Activated CD4-positive, alpha-beta memory T cell treated with anti-CD3 and anti-CD28 coated beads, Interleukin-2, amount 10 ng/mL, durations not matched to agents 7 days and 5 days (primary cell): ENCODE results near the gene OR4F15. TPM values are rescaled to one million over a fixed set of nuclear protein-coding genes. Genes with fewer than 3 reads are reported as not detected.

Experiments
- CTCF ChIA-PET: fragments of 350-600 bp; sonication (Branson Sonifier 250); formaldehyde crosslinking; loops from one replicate; lab custom pipeline; 2021; ENCODE audit warnings: antibody characterized with exemption, inconsistent platforms; lab: Charles Lee
- POLR2A ChIA-PET: fragments of 350-600 bp; sonication (Branson Sonifier 250); formaldehyde crosslinking; loops from one replicate; lab custom pipeline; 2021; ENCODE audit warnings: antibody characterized with exemption; lab: Charles Lee
- DNase-seq: peaks from one replicate; pipeline ENCODE4 v3.0.0-alpha.2; 2020
- H3K27ac Mint-ChIP-seq: one replicate; pipeline ENCODE4 v1.8.0; 2021; ENCODE audit warnings: mild to moderate bottlenecking, mixed read lengths
- H3K27me3 Mint-ChIP-seq: one replicate; pipeline ENCODE4 v1.8.0; 2021; ENCODE audit warnings: mixed read lengths
- H3K36me3 Mint-ChIP-seq: one replicate; pipeline ENCODE4 v1.8.0; 2021; ENCODE audit warnings: low read depth, mixed read lengths
- H3K4me1 Mint-ChIP-seq: one replicate; pipeline ENCODE4 v1.8.0; 2021; ENCODE audit warnings: mixed read lengths
- H3K4me3 Mint-ChIP-seq: one replicate; pipeline ENCODE4 v1.8.0; 2021; ENCODE audit warnings: mild to moderate bottlenecking, mixed read lengths
- H3K9me3 Mint-ChIP-seq: one replicate; pipeline ENCODE4 v1.8.0; 2021; ENCODE audit warnings: mixed read lengths
- total RNA-seq, 2 experiments: library from RNA; stranded (reverse); gene quantifications; one replicate each; pipeline ENCODE4 v1.2.3, GENCODE V29; 2021

Gene OR4F15
- total RNA-seq, 2 experiments from 2014 or later = not detected

GRCh38 chr15:101808201-101808600 lies 3.8 kb upstream of the OR4F15 start:
- POLR2A ChIA-PET = no interaction called here
- no peak overlapping the region for H3K4me3 Mint-ChIP-seq
- no peaks in the 10 kb centered on the region for H3K9me3 Mint-ChIP-seq
- no peak for DNase-seq
- peaks cover 12% of the 10 kb centered on the region for H3K27me3 Mint-ChIP-seq
- no peaks in the 10 kb centered on the region for H3K4me1 Mint-ChIP-seq
- H3K36me3 Mint-ChIP-seq = no peaks in the 10 kb centered on the region
- CTCF ChIA-PET = no interaction called here
- H3K27ac Mint-ChIP-seq = no peak overlapping the region

GRCh38 chr15:101810456-101810855 lies 1.5 kb upstream of the OR4F15 start:
- ChIA-PET POLR2A (no interaction called here), CTCF (no interaction called here)
- Mint-ChIP-seq H3K4me1 (no peaks in the 10 kb centered on the region), H3K27me3 (peaks cover 4% of the 10 kb centered on the region), H3K9me3 (no peaks in the 10 kb centered on the region), H3K27ac (no peak overlapping the region), H3K36me3 (no peaks in the 10 kb centered on the region), H3K4me3 (no peak overlapping the region)
- DNase-seq = no peak

- Mint-ChIP-seq H3K4me1 (no peaks in the 10 kb centered on the region), H3K36me3 (no peaks in the 10 kb centered on the region), H3K27ac (no peak overlapping the region), H3K9me3 (no peaks in the 10 kb centered on the region), H3K4me3 (no peak overlapping the region), H3K27me3 (peaks cover 1% of the 10 kb centered on the region)
- POLR2A ChIA-PET = no interaction called here
- CTCF ChIA-PET = interaction anchor here (0.6 kb wide), 1 partner anchor 89 kb away, joined by 3 read pairs; no protein-coding TSS in a partner anchor
- DNase-seq = no peak
Observed at GRCh38 chr15:101810876-101811275, 1.1 kb upstream of the OR4F15 start.

GRCh38 chr15:101813803-101814534 lies 2.0 kb downstream of the OR4F15 start:
- no peak overlapping the region for H3K27ac Mint-ChIP-seq
- no peak for DNase-seq
- no peaks in the 10 kb centered on the region for H3K36me3 Mint-ChIP-seq
- H3K4me1 Mint-ChIP-seq = no peaks in the 10 kb centered on the region
- no peak overlapping the region for H3K4me3 Mint-ChIP-seq
- CTCF ChIA-PET = no interaction called here
- H3K9me3 Mint-ChIP-seq = no peaks in the 10 kb centered on the region
- POLR2A ChIA-PET = no interaction called here
- H3K27me3 Mint-ChIP-seq = peaks cover 3% of the 10 kb centered on the region

- Mint-ChIP-seq H3K4me1 (no peaks in the 10 kb centered on the region), H3K9me3 (no peaks in the 10 kb centered on the region), H3K27me3 (peaks cover 5% of the 10 kb centered on the region), H3K27ac (no peak overlapping the region), H3K36me3 (no peaks in the 10 kb centered on the region), H3K4me3 (no peak overlapping the region)
- POLR2A ChIA-PET = no interaction called here
- no peak for DNase-seq
- CTCF ChIA-PET = no interaction called here
Observed at GRCh38 chr15:101820781-101821180, 8.8 kb downstream of the OR4F15 start.

- Mint-ChIP-seq H3K4me1 (no peaks in the 10 kb centered on the region), H3K9me3 (no peaks in the 10 kb centered on the region), H3K4me3 (no peak overlapping the region), H3K27ac (no peak overlapping the region), H3K27me3 (peaks cover 7% of the 10 kb centered on the region), H3K36me3 (no peaks in the 10 kb centered on the region)
- DNase-seq = no peak
- ChIA-PET CTCF (no interaction called here), POLR2A (no interaction called here)
Observed at GRCh38 chr15:101827257-101827656, 15.3 kb downstream of the OR4F15 start.

GRCh38 chr15:101828774-101829173 lies 16.8 kb downstream of the OR4F15 start:
- peaks cover 7% of the 10 kb centered on the region for H3K27me3 Mint-ChIP-seq
- CTCF ChIA-PET = no interaction called here
- no peaks in the 10 kb centered on the region for H3K4me1 Mint-ChIP-seq
- no peaks in the 10 kb centered on the region for H3K36me3 Mint-ChIP-seq
- no peak overlapping the region for H3K27ac Mint-ChIP-seq
- no peak overlapping the region for H3K4me3 Mint-ChIP-seq
- no peaks in the 10 kb centered on the region for H3K9me3 Mint-ChIP-seq
- POLR2A ChIA-PET = no interaction called here
- no peak for DNase-seq

GRCh38 chr15:101841656-101842055 lies 29.7 kb downstream of the OR4F15 start:
- Mint-ChIP-seq H3K27me3 (peaks cover 6% of the 10 kb centered on the region), H3K9me3 (no peaks in the 10 kb centered on the region), H3K4me1 (no peaks in the 10 kb centered on the region), H3K36me3 (no peaks in the 10 kb centered on the region), H3K4me3 (no peak overlapping the region), H3K27ac (no peak overlapping the region)
- ChIA-PET POLR2A (no interaction called here), CTCF (no interaction called here)
- DNase-seq = no peak

- no peak overlapping the region for H3K27ac Mint-ChIP-seq
- no peaks in the 10 kb centered on the region for H3K9me3 Mint-ChIP-seq
- H3K27me3 Mint-ChIP-seq = peaks cover 5% of the 10 kb centered on the region
- POLR2A ChIA-PET = no interaction called here
- H3K36me3 Mint-ChIP-seq = no peaks in the 10 kb centered on the region
- no peaks in the 10 kb centered on the region for H3K4me1 Mint-ChIP-seq
- CTCF ChIA-PET = no interaction called here
- DNase-seq = no peak
- no peak overlapping the region for H3K4me3 Mint-ChIP-seq
Observed at GRCh38 chr15:101844916-101845315, 32.9 kb downstream of the OR4F15 start.

GRCh38 chr15:101852356-101852755 lies 40.4 kb downstream of the OR4F15 start:
- H3K27ac Mint-ChIP-seq = no peak overlapping the region
- no peaks in the 10 kb centered on the region for H3K36me3 Mint-ChIP-seq
- no peaks in the 10 kb centered on the region for H3K9me3 Mint-ChIP-seq
- H3K27me3 Mint-ChIP-seq = peaks cover 8% of the 10 kb centered on the region
- no peaks in the 10 kb centered on the region for H3K4me1 Mint-ChIP-seq
- no peak overlapping the region for H3K4me3 Mint-ChIP-seq
- POLR2A ChIA-PET = no interaction called here
- CTCF ChIA-PET = no interaction called here
- no peak for DNase-seq

Other genes starting within 250 kb of the OR4F15 start
- gene TM2D3, start 159.8 kb upstream of the OR4F15 start, total RNA-seq = 10 to 100 TPM; 41.8 to 43.8 TPM
- gene TARS3, start 87.7 kb upstream of the OR4F15 start, total RNA-seq = 10 to 100 TPM; 10.3 to 12.3 TPM
- gene OR4F6, start 8.7 kb upstream of the OR4F15 start, total RNA-seq = not detected